Measurements from ENCODE around the gene EML4.
"Not testable (repeated sequence)": the region's sequence is repeated elsewhere in the genome, so short reads cannot be mapped to it uniquely, and the experiment has no call there.

EML4 gene

DNA sequence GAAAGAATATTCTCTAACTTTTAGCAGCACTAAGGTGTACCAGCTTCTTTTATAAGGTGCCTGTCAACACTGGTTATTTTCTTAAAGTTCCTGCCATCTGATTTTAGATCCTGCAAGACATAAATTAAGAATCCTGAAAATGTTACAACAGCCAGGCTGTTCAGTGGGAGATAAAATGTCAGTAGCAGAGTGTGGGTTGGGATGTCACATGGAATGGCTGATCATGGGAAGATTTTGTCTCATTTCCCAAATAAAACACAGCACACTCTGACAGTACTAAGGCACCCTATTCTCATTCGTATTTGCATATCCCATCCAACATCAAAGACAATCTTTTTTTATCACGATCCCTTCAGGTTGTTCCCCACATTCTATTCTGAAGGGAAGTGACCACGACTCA is 194.3 kb downstream of the EML4 start:
- DNase-seq, result no peak

GRCh38 chr2:42364658-42365057 is 195.5 kb downstream of the EML4 start:
- DNase-seq, result no peak

DNA sequence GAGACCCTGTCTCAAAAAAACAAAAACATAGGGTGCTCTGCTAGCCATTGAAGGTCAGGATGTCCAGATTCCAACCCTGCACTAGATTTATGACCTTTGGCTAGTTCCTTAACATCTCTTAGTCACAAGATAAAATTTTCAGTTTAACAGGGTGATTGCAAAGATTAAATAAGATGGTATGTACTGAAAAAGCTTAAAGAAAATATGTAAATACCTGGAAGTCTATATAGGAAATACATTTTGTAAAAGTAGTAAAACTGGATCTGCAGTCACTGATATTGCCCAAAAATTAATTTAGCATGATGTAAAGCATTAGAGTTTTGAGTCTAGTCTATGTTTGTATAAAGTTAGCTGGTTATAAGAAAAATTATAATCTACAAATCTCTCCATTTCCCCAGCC is 197.3 kb downstream of the EML4 start:
- DNase-seq, result no peak

DNA sequence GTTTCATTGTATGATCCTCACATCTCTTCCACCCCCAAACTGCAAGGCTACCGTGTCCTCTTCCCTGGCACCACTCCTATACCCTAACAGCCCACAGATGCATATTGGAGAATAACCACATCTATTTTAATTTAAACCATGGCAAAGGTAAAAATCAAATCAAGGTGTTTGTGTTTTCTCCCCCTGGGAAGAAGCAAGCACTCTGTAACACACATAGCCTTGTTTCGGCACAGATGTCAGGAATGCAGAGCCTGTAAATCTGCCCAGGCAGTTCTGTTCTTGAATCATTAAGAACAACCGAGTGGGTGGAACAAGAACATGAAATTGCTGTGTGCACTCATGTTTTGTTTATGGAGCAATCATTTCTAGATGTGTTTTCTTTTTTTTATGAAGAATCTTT is 198.7 kb downstream of the EML4 start:
- DNase-seq, result no peak

DNA sequence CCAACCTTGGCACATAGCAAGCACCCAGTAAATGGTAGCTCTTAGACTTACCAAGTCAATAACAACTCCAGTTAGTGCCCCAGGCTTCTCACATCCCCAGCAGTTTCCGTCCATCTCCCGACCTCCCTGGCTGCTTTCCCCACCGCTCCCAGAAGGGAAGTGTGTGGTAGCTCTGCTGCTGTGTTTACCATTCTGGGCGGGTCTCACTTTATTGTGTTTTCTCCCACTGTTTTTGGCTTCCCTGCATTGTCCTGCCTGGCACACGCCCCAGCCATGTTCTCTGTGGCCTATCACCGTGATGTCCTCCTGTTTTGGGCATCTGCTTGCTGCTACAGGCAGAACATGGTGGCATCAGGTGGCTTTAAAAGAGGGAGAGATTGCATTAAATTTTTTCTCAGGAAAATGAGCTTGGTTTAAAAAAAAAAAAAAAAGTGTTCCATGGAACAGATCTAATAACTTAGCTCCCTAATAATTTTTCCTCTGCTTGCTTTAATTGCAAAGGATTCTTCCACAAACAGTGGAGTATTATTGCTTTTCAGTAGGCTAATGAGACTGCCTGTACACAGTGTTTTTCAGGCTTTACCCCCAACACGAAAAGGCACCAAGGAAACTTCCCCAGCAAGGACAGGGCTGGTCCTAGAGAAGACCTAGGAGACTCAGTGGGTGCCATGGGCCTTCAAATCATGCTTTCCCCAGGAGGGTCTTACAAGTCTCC is 199.8 kb downstream of the EML4 start:
- DNase-seq, result no peak

- no peak for DNase-seq
Observed at GRCh38 chr2:42369532-42370229, 200.5 kb downstream of the EML4 start.

GRCh38 chr2:42371611-42372473 is 202.7 kb downstream of the EML4 start:
- DNase-seq, result no peak

DNA sequence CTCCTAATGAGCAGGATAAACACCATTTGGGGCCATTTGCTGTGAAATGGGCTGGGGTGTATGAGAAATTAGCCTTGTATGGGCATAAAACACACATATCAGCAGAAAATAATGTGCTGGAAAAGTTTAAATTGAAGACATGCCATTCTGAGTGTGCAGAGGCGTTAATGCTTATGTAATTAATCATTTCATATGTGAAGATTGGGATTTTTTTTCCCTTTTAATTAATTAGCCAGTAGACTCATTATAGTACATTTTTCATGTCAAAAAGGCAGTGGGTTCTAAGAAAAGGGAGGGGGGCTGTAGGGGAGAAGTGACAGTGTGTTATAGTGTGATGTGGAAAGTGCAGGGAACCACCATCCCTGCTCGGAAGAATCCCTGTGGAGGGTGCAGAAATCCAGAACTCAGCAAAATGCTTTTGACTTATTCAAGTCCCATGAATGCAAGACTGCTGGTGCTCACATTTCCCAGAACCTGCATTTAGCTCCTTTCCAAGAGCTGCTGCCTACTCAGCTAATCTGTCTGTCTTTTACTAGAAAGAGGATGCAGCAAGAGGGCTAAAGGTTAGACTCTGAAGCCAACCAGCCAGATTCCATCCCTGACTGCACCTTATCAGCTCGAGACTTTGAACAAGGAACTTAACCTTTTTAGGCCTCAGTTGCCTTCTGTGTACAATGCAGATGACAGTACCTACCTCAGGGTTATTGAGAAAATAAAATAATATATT is 203.5 kb downstream of the EML4 start:
- no peak for DNase-seq

GRCh38 chr2:42376758-42377157 is 207.6 kb downstream of the EML4 start:
- no peak for DNase-seq

DNA sequence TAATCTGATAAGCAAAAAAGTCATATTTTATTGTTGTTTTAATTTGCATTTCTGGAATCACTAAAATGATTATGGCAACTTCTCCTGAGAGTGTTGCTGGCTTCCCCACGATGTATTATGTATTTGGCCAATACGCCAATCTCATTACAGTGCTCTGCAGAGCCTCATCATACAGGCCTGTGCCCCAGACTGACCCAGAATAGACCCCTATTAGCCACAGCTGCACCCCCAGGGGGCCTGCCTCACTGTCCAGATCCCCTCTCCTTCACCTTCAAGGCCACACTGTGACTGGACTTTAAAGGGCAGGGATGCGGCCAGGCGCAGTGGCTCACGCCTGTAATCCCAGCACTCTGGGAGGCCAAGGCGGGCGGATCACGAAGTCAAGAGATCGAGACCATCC is 209.3 kb downstream of the EML4 start:
- no peak for DNase-seq

DNA sequence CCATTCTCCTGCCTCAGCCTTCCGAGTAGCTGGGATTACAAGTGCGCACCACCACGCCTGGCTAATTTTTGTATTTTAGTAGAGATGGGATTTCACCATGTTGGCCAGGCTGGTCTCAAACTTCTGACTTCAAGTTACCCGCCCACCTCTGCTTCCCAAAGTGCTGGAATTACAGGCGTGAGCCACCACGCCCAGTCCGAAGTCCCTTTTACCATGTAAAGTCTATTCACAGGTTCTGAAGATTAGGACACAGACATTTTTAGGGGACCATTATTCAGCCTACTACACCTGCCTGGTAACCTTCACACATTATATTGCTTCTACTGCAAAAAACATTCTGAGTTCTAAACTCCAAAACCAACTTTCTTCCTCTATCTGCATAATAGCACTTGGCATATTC is 210.9 kb downstream of the EML4 start:
- DNase-seq, result not testable (repeated sequence)

DNA sequence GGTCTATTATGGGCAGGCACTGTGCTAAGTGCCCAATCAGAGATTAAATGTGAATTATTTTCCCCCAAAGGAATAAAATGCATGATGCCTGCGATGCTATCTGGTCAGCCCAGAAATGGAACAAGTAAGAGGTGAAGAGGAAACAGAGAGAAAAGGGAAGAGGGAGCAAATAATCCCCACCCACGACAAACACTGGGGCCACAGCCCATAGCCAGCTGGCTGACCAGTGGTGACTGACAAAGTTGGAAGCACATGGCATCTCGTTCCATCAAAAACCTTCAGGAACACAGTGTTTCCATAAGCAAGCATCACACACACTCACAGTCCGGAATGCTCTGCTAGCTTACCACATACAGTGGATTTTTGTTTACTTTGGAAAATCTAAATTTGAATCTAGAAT is 213.0 kb downstream of the EML4 start:
- no peak for DNase-seq

Measured in fibroblast of upper back skin (primary cell).